Peyer's patch (tissue), 4 donors: ENCODE results near the gene ATP8A1.

ENCODE experiments used
- CTCF ChIP-seq, 6 experiments: fragments of 450-650 bp in 4 of 6; fragments of 200-600 bp in 2 of 6; sonication (generic) in 1 of 6; IDR thresholded peaks; one replicate each; pipeline ENCODE4 v1.5.1; 2017 to 2019; ENCODE audit warnings: antibody characterized with exemption in 6 of 6, mild to moderate bottlenecking in 3 of 6, moderate library complexity in 1 of 6
- POLR2A ChIP-seq, 2 donors: fragments of 450-650 bp; IDR thresholded peaks; one replicate each; pipeline ENCODE4 v1.5.1; 2017; ENCODE audit warnings: antibody characterized with exemption in 2 of 2, mild to moderate bottlenecking in 2 of 2, moderate library complexity in 2 of 2

GRCh38 chr4:42638321-42638720, 18.6 kb downstream of the ATP8A1 start:
- no peak for TF ChIP-seq CTCF (IDR thresholded peaks at IDR 0.05)
- TF ChIP-seq POLR2A (IDR thresholded peaks at IDR 0.05) = no peak
